Hindlimb muscle (tissue), 1 donor: ENCODE results near the gene CD58. TPM values are rescaled to one million over a fixed set of nuclear protein-coding genes. Genes with fewer than 3 reads are reported as not detected.
"Not testable (repeated sequence)": the region's sequence is repeated elsewhere in the genome, so short reads cannot be mapped to it uniquely, and the experiment has no call there.

Source experiments
- DNase-seq: peaks from one replicate; pipeline ENCODE4 v3.0.0-alpha.2; 2013
- polyA plus RNA-seq: library from polyadenylated mRNA; unstranded; fragments of 120-200 nt; gene quantifications from one replicate; pipeline ENCODE4 v1.2.1, GENCODE V29; 2013; ENCODE audit not compliant: insufficient read length

The CD58 gene
- polyA plus RNA-seq, 1 donor, result 9.8 TPM

GRCh38 chr1:116569776-116570357 is 959 bp downstream of the CD58 start:
- no peak for DNase-seq

GRCh38 chr1:116569381-116569670 is 1.5 kb downstream of the CD58 start:
- no peak for DNase-seq

- DNase-seq, result no peak
These were observed 2.0 kb downstream of the CD58 start for GRCh38 chr1:116568662-116569380.

- DNase-seq, result no peak
These were observed 2.8 kb downstream of the CD58 start for GRCh38 chr1:116567790-116568661.

GRCh38 chr1:116565222-116565621 is 5.6 kb downstream of the CD58 start:
- DNase-seq, result no peak

GRCh38 chr1:116564426-116564825 is 6.4 kb downstream of the CD58 start:
- DNase-seq, result no peak

- not testable (repeated sequence) for DNase-seq
These were observed 8.4 kb downstream of the CD58 start for GRCh38 chr1:116562465-116562864.

GRCh38 chr1:116561563-116561962 is 9.3 kb downstream of the CD58 start:
- no peak for DNase-seq

- DNase-seq, result no peak
These were observed 9.9 kb downstream of the CD58 start for GRCh38 chr1:116560704-116561490.

- DNase-seq, result no peak
These were observed 11.5 kb downstream of the CD58 start for GRCh38 chr1:116559304-116559761.

- no peak for DNase-seq
These were observed 12.3 kb downstream of the CD58 start for GRCh38 chr1:116558571-116558970.

GRCh38 chr1:116558140-116558549 is 12.7 kb downstream of the CD58 start:
- DNase-seq, result no peak

GRCh38 chr1:116557323-116557878 is 13.4 kb downstream of the CD58 start:
- no peak for DNase-seq

GRCh38 chr1:116556289-116557006 is 14.4 kb downstream of the CD58 start:
- no peak for DNase-seq

GRCh38 chr1:116554924-116555323 is 15.9 kb downstream of the CD58 start:
- no peak for DNase-seq

GRCh38 chr1:116553386-116554115 is 17.3 kb downstream of the CD58 start:
- no peak for DNase-seq

- DNase-seq, result no peak
These were observed 24.4 kb downstream of the CD58 start for GRCh38 chr1:116546354-116546977.

- DNase-seq, result no peak
These were observed 25.5 kb downstream of the CD58 start for GRCh38 chr1:116545359-116545705.

GRCh38 chr1:116544588-116545358 is 26.1 kb downstream of the CD58 start:
- DNase-seq, result no peak

GRCh38 chr1:116540088-116540487 is 30.7 kb downstream of the CD58 start:
- no peak for DNase-seq
